Thyroid gland (tissue), 4 donors: ENCODE measurements around the gene ANP32A.

Experiments used
- POLR2A ChIP-seq, 2 donors: fragments of 450-650 bp; IDR thresholded peaks; one replicate each; pipeline ENCODE4 v1.6.1; 2017; ENCODE audit warnings: antibody characterized with exemption in 2 of 2, mild to moderate bottlenecking in 2 of 2, moderate library complexity in 1 of 2
- TF ChIP-seq, protein P1 (sequence below), 6 experiments: fragments of 200-600 bp in 3 of 6; fragments of 450-650 bp in 3 of 6; sonication (generic) in 3 of 6; IDR thresholded peaks; one replicate each; pipeline ENCODE4 v1.5.1; 2016 to 2019; ENCODE audit warnings: antibody characterized with exemption in 6 of 6, mild to moderate bottlenecking in 2 of 6, inconsistent platforms in 1 of 6, moderate library complexity in 1 of 6

DNA sequence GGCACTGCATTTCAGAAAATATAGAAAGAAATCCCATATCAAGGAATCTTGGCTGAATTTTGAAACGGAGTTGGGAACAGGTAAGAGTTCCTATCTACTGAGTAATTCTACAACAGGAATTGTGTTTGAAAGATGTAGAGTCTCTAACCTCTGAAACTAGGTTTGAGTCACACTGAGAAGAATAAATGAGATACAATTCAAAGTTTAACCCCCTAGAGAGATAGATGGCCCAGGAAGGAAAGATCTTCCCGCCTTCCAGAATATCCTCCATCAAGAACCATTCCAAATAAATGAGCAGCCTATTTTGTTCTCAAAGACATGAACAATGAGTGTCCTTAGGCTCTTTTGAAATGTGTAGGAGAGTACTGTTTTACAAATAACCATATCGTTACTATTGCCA, 2.9 kb upstream of the ANP32A start:
- no peak for TF ChIP-seq POLR2A (IDR thresholded peaks at IDR 0.05)
- TF ChIP-seq, protein P1, sequence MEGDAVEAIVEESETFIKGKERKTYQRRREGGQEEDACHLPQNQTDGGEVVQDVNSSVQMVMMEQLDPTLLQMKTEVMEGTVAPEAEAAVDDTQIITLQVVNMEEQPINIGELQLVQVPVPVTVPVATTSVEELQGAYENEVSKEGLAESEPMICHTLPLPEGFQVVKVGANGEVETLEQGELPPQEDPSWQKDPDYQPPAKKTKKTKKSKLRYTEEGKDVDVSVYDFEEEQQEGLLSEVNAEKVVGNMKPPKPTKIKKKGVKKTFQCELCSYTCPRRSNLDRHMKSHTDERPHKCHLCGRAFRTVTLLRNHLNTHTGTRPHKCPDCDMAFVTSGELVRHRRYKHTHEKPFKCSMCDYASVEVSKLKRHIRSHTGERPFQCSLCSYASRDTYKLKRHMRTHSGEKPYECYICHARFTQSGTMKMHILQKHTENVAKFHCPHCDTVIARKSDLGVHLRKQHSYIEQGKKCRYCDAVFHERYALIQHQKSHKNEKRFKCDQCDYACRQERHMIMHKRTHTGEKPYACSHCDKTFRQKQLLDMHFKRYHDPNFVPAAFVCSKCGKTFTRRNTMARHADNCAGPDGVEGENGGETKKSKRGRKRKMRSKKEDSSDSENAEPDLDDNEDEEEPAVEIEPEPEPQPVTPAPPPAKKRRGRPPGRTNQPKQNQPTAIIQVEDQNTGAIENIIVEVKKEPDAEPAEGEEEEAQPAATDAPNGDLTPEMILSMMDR (IDR thresholded peaks at IDR 0.05) = no peak
